Cerebellar nuclear complex (tissue), 1 donor: ENCODE measurements around the gene SETD2.
"Not testable (repeated sequence)": the region's sequence is repeated elsewhere in the genome, so short reads cannot be mapped to it uniquely, and the experiment has no call there.

Source experiments
- DNase-seq, 2 experiments: peaks; one replicate each; lab custom pipeline; 2025; lab: John Stamatoyannopoulos, UW

Gene SETD2

DNA sequence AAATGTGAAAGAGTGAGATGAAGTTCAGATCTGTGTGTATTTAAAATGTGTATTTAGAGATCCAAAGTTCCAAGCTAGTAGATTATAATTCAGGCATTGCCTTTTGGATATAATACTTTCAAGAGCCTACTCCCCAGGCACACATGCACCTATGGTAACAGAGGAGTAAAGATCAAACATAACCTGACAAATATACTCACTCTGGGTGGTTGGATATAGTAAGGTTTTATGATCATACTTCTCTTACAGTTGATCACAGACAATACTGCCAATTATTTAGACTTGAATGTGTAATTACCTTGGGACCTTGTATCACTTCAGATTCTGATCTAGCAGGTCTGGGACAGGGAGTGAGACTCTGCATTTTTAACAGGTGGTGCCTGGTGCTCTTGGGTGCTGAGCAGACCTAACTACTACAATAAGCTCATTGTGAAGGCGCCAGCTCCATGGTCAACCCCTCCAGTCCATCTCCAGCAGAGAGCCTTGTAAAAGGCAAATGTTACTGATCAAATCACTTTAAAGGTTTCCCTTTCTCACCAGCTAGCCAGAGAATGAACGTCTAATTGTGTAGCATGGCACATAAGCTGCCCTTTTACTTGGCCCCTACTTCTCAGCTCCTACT lies 128.9 kb downstream of the SETD2 start:
- DNase-seq = no peak

DNA sequence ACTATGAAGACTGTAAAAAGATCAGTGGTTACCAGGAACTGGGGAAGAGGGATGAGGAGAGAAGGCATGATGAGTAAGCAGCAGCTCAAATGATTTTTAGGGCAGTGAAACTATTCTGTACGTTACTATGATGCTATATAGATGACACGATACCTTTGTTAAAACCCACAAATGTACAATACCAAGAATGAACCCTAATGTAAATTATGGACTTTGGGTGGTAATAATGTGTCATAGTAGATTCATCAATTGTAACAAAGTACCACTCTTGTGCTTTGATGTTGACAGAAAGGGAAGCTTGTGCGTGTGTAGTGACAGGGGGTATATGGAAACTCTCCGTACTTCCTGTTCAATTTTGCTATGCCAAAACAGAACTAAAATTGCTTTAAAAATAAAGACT lies 132.9 kb downstream of the SETD2 start:
- not testable (repeated sequence) for DNase-seq

DNA sequence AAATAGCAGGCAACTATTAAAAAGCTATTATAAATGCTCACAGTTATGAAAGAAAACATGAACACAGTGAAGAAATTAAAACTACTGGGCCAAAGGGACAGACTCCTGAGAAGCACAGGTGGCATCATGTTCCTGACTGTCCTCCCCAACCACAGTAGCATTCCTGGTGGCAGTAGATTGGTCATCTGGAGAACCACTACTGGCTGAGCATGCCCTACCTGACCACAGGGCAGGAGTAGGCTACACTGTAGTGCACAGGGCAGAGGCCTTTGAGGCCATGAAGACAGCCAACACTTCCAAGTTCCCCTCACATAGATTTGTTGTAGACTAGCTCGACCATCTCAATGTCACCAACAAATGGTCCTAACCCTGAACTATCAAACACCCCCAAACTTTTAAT lies 135.2 kb downstream of the SETD2 start:
- DNase-seq = no peak

DNA sequence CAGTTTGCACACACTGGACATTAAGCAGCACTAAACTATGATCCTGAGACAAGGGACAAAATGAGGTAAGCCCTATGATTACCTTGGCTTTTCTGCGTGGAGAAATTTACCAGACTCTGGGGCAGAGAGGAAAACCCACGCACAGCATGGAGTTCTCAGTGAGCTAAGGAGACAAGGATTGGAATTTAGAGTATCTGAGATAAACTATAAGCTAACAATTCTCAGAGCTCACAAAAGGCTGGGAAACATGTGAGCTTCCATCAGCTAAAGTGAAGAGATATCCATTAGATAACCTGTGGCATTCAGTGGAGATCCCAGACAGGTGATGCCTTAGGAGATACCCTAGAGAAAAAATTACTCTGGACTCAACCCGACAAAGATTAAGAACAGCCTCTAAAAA lies 135.8 kb downstream of the SETD2 start:
- DNase-seq = no peak

DNA sequence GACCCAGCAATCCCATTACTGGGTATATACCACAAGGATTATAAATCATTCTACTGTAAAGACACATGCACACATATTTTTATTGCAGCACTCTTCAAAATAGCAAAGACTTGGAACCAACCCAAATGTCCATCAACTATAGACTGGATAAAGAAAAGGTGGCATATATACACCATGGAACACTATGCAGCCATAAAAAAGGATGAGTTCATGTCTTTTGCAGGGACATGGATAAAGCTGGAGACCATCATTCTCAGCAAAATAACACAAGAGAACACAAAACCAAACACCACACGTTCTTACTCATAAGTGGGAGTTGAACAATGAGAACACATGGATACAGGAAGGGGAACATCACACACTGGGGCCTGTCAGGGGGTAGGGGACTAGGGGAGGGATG lies 137.5 kb downstream of the SETD2 start:
- not testable (repeated sequence) for DNase-seq

DNA sequence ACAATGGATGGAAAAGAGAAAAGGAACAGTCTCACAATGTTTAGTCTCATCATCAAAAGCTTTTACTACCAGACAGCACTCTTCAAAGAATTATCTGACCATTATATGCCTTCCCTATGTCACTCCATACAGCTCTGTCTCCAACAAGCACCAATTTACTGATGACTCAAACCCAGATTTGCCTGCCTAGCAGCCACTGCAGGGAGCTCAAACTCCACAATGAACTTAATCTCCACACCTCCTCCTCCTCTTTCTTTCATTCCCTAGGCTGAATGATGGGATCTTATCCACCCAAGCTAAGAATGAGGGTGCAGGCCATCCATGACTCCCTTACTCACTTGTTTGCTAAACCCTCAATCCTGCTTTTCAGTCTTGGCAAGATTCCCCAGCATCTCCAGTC lies 139.0 kb downstream of the SETD2 start:
- DNase-seq = no peak

DNA sequence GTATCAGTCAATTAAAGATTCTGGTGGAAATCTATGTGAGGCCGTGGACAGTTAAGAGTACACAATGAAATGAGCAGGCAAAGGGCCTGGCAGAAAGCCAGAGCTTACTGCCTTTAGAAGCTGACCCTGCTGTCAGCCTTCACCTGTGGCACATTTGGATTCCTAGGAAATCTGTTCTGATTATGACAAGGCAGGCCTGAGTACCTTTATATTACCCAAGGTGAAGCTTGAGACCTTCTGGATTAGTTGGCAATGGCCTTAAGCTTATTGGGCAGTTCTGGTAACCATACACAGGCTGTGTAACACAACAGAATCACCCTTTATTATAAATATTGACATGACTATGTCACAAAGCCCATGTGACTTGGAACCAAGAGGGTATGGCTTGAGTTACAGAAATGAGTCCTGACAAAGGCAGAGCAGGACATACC lies 141.3 kb downstream of the SETD2 start:
- DNase-seq = no peak

DNA sequence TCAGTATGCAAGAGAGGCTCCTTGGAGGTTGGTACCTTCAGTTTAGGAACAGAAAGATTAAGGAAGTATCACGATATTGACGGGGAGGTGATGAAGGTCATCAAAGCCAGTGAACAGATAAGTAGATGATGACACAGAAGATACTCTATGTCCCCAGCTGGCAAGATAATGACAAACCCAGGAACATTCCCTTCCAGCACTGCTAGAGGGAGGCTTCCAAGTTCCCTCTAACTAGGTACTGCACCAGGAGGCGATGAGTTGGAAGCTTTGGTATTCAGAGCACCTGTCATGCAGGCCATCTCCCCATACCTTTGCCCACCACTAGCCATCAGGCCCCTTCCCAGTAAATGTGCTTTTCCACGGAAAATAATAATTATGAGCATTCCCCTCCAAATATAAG lies 143.6 kb downstream of the SETD2 start:
- DNase-seq = no peak

DNA sequence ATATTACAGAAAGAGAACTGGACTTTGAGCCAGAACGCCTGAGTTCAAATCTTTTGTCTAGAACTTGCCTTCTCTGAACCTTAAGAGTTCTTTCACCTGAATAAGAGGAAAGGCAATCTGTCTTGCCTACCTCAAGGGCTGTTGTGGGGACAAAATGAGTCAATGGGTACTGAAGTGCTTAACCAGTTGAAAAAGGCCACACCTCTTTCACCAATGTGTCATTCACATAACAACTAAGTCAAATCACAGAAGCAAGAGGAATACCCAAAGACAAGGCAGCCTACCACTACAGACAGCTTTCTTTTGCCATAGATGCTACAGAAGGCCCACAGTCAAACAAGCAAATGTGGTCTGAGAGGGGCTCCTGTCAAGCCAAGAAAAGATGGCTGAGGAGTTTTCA lies 144.7 kb downstream of the SETD2 start:
- DNase-seq = no peak

DNA sequence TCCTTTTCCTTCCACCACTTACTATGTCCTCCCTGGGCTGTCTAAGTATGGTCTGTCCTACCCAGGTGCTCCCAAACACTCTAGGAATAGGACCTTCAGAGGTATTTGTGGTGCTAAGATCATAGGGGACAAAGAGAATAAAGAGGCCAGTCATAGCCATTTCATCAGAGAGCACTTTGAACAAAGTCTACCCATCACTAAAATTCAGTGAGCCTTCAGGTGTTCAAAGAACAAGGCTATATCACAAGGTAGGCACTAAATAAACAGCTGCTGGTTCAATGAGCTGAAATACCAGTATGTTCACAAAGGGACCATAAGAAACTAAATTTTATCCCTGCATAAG lies 145.7 kb downstream of the SETD2 start:
- no peak for DNase-seq

DNA sequence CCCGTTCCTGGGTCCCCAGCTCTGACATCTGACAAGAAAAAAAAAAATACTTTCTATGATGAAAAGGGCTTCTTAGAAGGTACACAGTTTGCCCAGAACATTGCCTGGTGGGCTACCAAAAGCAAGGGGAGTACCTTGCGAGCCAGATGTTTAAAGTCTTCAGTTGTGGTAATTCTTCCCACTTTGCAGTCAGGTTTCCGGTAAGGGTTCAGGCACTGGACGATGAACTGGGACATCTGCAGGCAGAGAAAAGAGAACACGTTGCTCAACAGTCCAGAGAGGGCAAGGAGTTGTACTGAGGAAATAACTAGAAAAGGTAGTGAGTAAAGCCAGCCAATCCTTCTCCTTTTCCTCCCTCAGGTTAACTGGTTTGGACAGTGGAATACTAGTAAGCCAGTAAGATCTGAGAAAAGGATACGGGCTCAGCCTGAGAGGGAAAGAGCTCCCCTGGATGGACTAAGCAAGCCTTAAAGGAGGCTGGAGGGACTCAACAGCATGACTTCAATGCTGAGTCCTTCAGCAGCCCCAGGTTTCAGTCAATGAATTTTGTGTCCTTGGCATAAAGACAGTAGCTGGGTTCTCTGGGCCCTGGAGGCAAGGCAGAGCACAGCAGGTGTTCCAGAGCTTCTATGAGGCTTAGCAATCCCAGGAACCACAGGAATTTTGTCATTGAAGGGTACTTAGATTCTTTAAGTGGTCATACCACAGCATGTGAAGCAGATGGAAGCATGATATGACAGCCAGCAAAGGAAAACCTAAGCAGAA lies 146.2 kb downstream of the SETD2 start:
- DNase-seq = no peak

DNA sequence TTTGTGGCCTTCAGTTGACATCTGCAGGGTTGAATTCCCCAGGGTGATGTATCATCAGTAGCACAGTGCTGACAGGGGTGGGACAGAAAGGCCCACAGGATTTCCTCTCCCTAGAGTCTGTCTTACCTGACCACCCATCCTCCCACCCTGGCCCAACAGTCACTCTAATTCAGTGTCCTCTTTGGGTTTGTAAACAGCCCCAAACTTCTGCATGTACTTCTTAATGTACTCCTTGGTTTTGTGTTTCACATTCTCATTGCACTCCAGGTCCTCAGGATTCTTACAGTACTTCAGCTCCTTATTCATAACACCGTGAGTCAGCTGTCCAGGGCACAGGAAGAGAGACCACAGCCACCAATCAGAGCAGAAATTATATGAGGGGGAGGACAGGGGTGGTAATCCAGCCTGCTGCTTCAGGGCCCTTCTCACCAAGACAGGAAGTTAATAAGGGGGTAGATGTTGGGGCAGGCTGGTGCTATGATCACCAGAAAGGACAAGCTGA lies 146.9 kb downstream of the SETD2 start:
- no peak for DNase-seq

DNA sequence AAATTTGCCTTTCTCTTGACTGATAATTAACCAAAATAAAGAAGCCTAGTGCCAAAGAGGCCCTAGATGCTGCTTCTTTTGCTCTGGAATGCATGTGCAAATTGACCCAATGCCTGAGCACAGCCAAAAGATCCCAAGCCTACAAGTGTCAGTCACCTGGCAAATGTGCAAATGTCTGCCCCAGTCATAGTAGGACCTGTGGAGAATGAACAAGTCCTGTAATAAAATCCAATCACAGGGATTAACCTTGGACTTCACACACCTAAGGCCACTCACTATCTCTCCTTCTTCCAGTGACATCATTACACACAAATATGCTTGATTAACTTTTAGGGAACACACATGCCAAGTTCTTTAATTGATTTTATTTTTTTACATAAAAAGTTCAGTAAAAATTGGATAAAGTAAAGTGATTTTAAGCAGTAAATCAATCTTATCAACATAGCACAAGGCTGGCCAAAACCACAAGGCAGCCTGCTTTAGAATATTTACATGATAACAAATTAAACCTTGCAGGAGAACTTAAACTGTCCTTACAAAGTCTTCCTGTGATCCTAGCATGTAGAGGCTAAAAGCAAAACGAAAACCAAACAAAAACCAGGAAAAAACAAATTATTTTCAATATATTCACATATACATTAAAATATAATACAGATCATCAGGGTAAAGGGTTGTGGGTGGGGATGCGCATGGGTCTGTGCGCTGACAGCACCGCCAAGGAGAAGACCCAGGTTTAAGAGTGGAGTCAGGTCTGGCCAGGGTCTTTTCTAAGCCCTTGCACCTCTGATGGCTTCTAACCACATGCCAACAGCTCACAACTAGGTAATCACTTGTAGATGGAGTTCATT lies 147.6 kb downstream of the SETD2 start:
- DNase-seq = no peak

DNA sequence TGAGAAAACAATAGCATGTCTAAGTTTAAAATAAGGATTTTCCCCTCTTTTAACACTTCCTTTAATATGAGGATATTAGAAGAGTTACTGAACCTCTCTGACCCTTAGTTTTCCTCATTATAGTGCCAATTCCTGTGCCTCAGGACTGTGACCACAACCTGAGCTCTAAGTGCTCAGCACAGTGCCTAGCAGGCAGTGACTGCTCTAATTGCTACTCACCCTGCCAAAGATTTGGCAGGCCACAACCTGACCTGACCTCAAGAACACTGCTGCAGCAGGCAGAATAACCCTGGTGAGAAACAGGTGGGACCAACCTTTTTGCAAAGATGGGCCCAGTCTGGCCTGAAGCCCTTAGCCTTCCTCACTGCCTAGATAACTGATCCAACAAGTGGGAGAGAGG lies 148.8 kb downstream of the SETD2 start:
- no peak for DNase-seq

DNA sequence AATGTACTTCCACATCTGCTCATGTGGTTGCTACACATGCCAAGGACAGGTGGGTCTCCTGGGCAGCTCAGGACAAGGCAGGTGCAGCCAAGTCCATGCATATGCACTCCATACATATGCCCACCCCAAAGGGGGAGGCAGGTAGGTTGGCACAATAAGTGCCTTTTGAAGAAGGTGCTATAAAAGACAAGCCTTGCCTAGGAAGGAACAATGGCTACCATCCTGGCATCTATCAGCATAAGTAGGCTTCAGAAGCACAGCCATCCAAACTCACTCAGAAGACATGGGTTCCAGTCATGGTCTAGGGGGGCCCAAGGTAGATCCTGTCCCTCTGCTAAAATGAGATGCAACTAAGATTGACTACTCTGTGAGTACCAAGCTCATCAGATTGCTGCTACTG lies 149.9 kb downstream of the SETD2 start:
- no peak for DNase-seq

DNA sequence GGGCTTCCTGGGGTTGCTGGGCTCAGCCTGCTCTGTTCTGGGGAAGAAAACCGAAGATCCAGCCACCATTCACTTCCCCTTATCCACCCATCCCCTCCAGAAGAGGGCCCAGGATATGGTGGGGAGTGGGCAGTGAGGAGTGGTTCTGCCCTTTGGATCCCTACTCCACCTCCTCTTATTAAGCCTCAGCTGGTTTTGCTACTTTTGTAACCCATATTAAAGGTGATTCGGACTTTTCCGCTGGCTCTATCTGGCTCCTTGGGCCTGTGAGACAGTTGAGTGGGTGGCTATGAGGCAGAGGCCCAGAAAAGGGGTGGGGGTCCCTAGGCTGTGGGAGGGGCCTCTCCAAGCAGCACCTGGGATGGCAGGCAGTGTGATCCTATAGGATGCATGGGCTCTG lies 150.7 kb downstream of the SETD2 start:
- no peak for DNase-seq

DNA sequence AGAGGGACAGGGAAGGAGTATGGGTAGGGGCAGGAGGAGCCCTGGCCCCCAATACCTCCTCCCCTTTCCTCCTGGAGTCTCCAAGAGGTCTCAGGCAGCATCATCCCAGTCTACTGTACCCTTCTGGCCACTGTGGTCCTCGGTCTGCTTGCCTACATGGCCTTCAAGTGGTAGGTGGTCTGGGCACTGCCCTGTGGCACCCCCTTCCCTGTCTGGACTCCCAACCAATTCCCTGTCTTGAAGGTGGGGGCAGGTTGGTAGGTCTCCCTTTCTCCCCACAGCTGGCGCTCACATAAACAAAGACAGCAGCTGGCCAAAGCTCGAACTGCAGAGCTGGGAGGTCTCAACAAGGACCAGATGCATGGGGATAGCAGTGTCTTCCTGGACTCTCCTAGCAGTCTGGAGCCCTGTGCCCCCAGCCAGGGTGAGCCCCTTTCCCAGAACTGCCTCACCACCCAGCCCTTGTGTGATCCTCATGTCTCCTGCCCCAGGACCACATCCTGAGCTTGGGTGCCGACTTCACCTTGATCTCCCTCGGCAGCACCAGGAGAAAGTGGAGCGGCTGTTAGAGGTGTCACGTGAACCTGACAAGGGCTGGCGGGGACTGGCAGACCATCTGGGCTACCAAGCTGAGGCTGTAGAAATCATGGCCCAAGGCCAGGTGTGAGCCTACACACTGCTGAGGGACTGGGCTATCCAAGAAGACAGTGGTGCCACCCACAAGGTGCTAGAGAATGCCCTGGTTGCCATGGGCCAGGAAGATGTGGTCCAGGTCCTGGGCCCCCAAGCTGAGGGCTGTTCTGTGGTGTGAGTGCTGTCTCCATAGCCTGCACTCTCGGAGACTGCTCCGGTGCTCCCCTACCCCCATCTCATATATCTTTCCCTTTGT lies 151.3 kb downstream of the SETD2 start:
- DNase-seq = peak; percentile 83 to 90

DNA sequence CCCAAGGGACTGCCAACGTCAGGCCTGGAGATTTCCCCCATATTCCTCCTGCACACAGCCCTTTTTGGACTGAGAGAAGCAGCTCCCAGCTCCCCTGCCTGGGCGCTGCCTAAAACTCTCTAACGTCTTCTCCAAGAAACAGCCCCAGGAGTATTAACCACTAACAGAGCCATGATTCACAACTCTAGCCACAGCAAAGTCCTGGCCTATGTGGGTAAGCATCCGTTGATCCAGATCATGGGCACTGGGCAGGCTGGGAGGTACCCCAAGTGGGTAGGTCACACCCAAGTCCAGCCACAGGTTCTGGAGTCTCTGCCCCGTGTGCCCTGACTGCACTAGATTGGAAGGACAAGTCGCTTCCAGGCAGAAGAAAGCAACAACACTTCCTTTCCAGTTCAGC lies 152.5 kb downstream of the SETD2 start:
- no peak for DNase-seq

DNA sequence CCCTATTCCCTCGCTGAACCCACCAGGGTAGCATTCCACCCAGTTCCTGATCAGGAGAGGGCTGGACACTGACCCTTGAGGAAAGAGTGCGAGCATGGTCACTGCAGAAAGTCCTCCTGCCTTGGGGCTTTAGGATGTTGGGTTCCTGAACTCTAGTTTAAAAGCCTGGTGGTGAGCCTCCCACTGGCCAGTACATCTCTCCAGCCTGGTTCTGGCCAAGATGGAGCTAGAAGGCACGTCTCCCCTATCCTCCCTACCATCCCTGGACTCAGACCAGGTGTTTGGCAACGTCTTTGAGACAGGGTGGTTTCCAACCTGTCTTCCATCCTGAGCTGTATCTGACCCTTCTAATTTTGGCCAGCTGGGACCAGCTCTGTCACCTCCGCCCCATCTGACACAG lies 153.0 kb downstream of the SETD2 start:
- DNase-seq = no peak

DNA sequence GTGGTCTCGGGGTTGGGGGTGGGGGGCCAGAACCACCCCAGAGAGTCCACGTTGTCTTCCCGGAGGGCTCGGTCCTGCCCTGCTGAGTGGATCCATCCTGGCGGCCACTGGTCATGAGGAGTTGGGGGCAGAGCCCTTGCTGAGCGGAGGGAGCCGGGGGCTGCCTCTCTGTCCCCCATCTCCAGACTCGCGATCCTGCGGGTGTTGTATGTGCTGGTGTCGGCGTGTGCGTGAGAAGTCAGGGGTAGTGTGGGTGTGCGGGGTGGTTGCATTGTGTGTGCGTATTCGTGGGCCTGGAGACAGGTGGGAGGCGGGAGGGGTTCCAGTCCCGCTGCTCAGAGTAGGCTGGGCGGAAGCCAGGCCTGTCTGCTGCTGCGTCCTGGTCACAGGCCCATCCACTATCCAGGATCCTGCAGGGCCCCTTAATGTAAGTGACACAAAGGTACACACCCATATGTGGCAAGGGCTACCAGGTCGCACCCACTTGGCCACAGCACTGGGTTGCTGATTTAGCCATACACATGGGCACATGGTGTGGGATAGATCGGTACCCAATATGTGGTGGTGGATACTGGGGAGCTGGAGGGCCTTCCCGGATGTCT lies 153.7 kb downstream of the SETD2 start:
- DNase-seq = no peak
